K562 (cell line): ENCODE measurements around the gene HLF. TPM values are rescaled to one million over a fixed set of nuclear protein-coding genes. Genes with fewer than 3 reads are reported as not detected.

Experiments
- CREM ChIP-seq: IDR thresholded peaks from 2 replicates; pipeline ENCODE4 v1.6.1; 2014; ENCODE audit warnings: antibody characterized with exemption, low read depth
- HMBOX1 ChIP-seq: sonication (generic); IDR thresholded peaks from 2 replicates; pipeline ENCODE4 v1.6.1; 2016
- HNRNPL ChIP-seq: fragments of 200-400 bp; formaldehyde crosslinking; IDR thresholded peaks from 2 replicates; pipeline ENCODE4 v1.6.1; 2017; ENCODE audit warnings: low read depth, mild to moderate bottlenecking, low read length
- IRF1 ChIP-seq: sonication (generic); formaldehyde crosslinking; IDR thresholded peaks from 2 replicates; pipeline ENCODE4 v1.8.0; 2022; ENCODE audit warnings: missing genetic modification reagents, mild to moderate bottlenecking, borderline replicate concordance
- SMC3 ChIP-seq: conservative IDR thresholded peaks from 2 replicates; pipeline ENCODE4 v1.6.1; 2011; ENCODE audit warnings: low read depth, low read length, improper control_type of control experiment; ENCODE audit not compliant: insufficient read depth
- TFAM ChIP-seq: fragments of 250-450 bp; sonication (Bioruptor Pico); conservative IDR thresholded peaks from 2 replicates; pipeline ENCODE4 v1.5.0; 2021; ENCODE audit warnings: mild to moderate bottlenecking, moderate library complexity
- ZNF280A ChIP-seq: fragments of 450-650 bp; IDR thresholded peaks from 2 replicates; pipeline ENCODE4 v1.6.1; 2018; ENCODE audit warnings: mild to moderate bottlenecking, low read depth; ENCODE audit not compliant: partially characterized antibody
- polyA plus RNA-seq, 8 experiments: library from polyadenylated mRNA; depleted of rRNA in 4 of 8; stranded (reverse) in 5 of 8; unstranded in 3 of 8; fragments of >200 nt; fragmentation: Nextera tagmentation in 2 of 8; fragmentation: Illumina TruSeq in 1 of 8; extraction: Ambion mirVana in 2 of 8; extraction: Trizol in 1 of 8; gene quantifications; 2 replicates each; pipeline versions ENCODE4 v1.2.1 to v1.2.3, GENCODE V29; 2011 to 2014; ENCODE audit warnings: inconsistent platforms in 1 of 8, missing spikeins in 1 of 8
- total RNA-seq, 7 experiments: library from RNA; depleted of rRNA in 6 of 7; stranded (reverse); fragments of >200 nt in 6 of 7; fragmentation: Illumina TruSeq in 2 of 7; extraction: Trizol in 2 of 7; gene quantifications; 2 replicates each; pipeline versions ENCODE4 v1.2.1 to v1.2.3, GENCODE V29; 2011 to 2021; ENCODE audit warnings: low replicate concordance in 1 of 7
- TF ChIP-seq, protein P1 (sequence below): sonication (generic); formaldehyde crosslinking; IDR thresholded peaks from 2 replicates; pipeline ENCODE4 v1.9.0; 2022; ENCODE audit warnings: mild to moderate bottlenecking, missing genetic modification reagents
- TF ChIP-seq, protein P2 (sequence below): fragments of 450-650 bp; IDR thresholded peaks from 2 replicates; pipeline ENCODE4 v1.6.1; 2016

HLF gene
- total and polyA plus RNA-seq, 9 of the 15 experiments (the other 6 are each of a cell fraction or from before 2014, with no cell fraction given) = 0.03 to 0.24 (median 0.09) TPM

- TF ChIP-seq ZNF280A (no peak), HMBOX1 (no peak), SMC3 (no peak), TFAM (no peak), HNRNPL (no peak), IRF1 (CRISPR knock-in tag) (no peak), CREM (peak; percentile 34; the same call in 1 of the 2 replicates)
- TF ChIP-seq, protein P1, sequence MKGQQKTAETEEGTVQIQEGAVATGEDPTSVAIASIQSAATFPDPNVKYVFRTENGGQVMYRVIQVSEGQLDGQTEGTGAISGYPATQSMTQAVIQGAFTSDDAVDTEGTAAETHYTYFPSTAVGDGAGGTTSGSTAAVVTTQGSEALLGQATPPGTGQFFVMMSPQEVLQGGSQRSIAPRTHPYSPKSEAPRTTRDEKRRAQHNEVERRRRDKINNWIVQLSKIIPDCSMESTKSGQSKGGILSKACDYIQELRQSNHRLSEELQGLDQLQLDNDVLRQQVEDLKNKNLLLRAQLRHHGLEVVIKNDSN (CRISPR knock-in tag) = peak; percentile 92
- TF ChIP-seq, protein P2, sequence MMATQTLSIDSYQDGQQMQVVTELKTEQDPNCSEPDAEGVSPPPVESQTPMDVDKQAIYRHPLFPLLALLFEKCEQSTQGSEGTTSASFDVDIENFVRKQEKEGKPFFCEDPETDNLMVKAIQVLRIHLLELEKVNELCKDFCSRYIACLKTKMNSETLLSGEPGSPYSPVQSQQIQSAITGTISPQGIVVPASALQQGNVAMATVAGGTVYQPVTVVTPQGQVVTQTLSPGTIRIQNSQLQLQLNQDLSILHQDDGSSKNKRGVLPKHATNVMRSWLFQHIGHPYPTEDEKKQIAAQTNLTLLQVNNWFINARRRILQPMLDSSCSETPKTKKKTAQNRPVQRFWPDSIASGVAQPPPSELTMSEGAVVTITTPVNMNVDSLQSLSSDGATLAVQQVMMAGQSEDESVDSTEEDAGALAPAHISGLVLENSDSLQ = no peak
Observed at GRCh38 chr17:55238179-55238930, 26.4 kb upstream of the HLF start (continued).
